Lower lobe of right lung (tissue), 2 donors: ENCODE data around the gene SEPTIN12. TPM values are rescaled to one million over a fixed set of nuclear protein-coding genes. Genes with fewer than 3 reads are reported as not detected.
"Not testable (repeated sequence)": the region's sequence is repeated elsewhere in the genome, so short reads cannot be mapped to it uniquely, and the experiment has no call there.

Experiments
- ATAC-seq, 2 donors: fragments of 200-7000 bp; cut with Tn5 transposase; one replicate each; pipeline ENCODE4 v1.9.1; 2020 to 2022; ENCODE audit warnings: mild to moderate bottlenecking in 2 of 2, moderate library complexity in 2 of 2
- DNase-seq: peaks from one replicate; pipeline ENCODE4 v3.0.0-alpha.2; 2020
- H3K27ac ChIP-seq: fragments of 200-600 bp; one replicate; pipeline ENCODE4 v1.8.0; 2022
- H3K27me3 ChIP-seq: fragments of 200-600 bp; one replicate; pipeline ENCODE4 v1.8.0; 2022; ENCODE audit warnings: low read depth
- H3K36me3 ChIP-seq: fragments of 200-600 bp; one replicate; pipeline ENCODE4 v1.8.0; 2022; ENCODE audit warnings: mild to moderate bottlenecking
- H3K4me1 ChIP-seq: fragments of 200-600 bp; one replicate; pipeline ENCODE4 v1.8.0; 2022
- H3K4me3 ChIP-seq: fragments of 200-600 bp; one replicate; pipeline ENCODE4 v1.8.0; 2022; ENCODE audit warnings: mild to moderate bottlenecking
- H3K9me3 ChIP-seq: fragments of 200-600 bp; one replicate; pipeline ENCODE4 v1.8.0; 2022
- intact Hi-C: fragments of 100-400 bp; cut with DNase I; formaldehyde crosslinking; loops from one replicate; pipeline ENCODE4 v1.11.0; 2022
- total RNA-seq: library from RNA; stranded (reverse); fragmentation: NEBNext Ultra II Directional; extraction: Animal tissue kit (Norgen Biotek cat#: 25700); gene quantifications from one replicate; pipeline ENCODE4 v1.2.1, GENCODE V29; 2021
- TF ChIP-seq, protein P1 (sequence below): fragments of 200-600 bp; IDR thresholded peaks from one replicate; pipeline ENCODE4 v1.8.0; 2022; ENCODE audit warnings: antibody characterized with exemption, mild to moderate bottlenecking
- donor health status: DM: no; HTN: yes; CAD: no; lungs with severe emphysema.

Gene SEPTIN12
- total RNA-seq, 1 donor from 2014 or later: not detected

GRCh38 chr16:4788489-4788889, 344 bp upstream of the SEPTIN12 start:
- H3K4me1 ChIP-seq: no peaks in the 10 kb centered on the region
- H3K4me3 ChIP-seq: no peak overlapping the region
- H3K27me3 ChIP-seq: no peaks in the 10 kb centered on the region
- intact Hi-C loops: no loop called here
- ATAC-seq (peak in 1 of 2 donors; percentile 55), DNase-seq (no peak)
- TF ChIP-seq, protein P1, sequence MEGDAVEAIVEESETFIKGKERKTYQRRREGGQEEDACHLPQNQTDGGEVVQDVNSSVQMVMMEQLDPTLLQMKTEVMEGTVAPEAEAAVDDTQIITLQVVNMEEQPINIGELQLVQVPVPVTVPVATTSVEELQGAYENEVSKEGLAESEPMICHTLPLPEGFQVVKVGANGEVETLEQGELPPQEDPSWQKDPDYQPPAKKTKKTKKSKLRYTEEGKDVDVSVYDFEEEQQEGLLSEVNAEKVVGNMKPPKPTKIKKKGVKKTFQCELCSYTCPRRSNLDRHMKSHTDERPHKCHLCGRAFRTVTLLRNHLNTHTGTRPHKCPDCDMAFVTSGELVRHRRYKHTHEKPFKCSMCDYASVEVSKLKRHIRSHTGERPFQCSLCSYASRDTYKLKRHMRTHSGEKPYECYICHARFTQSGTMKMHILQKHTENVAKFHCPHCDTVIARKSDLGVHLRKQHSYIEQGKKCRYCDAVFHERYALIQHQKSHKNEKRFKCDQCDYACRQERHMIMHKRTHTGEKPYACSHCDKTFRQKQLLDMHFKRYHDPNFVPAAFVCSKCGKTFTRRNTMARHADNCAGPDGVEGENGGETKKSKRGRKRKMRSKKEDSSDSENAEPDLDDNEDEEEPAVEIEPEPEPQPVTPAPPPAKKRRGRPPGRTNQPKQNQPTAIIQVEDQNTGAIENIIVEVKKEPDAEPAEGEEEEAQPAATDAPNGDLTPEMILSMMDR: no peak
- no peaks in the 10 kb centered on the region for H3K36me3 ChIP-seq
- H3K27ac ChIP-seq: no peak overlapping the region
- no peaks in the 10 kb centered on the region for H3K9me3 ChIP-seq

- no peaks in the 10 kb centered on the region for H3K4me1 ChIP-seq
- no peak overlapping the region for H3K4me3 ChIP-seq
- no peaks in the 10 kb centered on the region for H3K36me3 ChIP-seq
- TF ChIP-seq, protein P1: no peak
- H3K27me3 ChIP-seq: no peaks in the 10 kb centered on the region
- ATAC-seq: no peak
- H3K9me3 ChIP-seq: no peaks in the 10 kb centered on the region
- no peak for DNase-seq
- intact Hi-C loops: no loop called here
- no peak overlapping the region for H3K27ac ChIP-seq
These were observed 1.1 kb downstream of the SEPTIN12 start for GRCh38 chr16:4787068-4787467.

- DNase-seq (no peak), ATAC-seq (no peak)
- Histone ChIP-seq H3K27me3 (no peaks in the 10 kb centered on the region), H3K4me3 (no peak overlapping the region), H3K4me1 (no peaks in the 10 kb centered on the region), H3K36me3 (no peaks in the 10 kb centered on the region), H3K27ac (no peak overlapping the region), H3K9me3 (no peaks in the 10 kb centered on the region)
- TF ChIP-seq, protein P1: no peak
- intact Hi-C loops: no loop called here
These were observed 2.2 kb downstream of the SEPTIN12 start for GRCh38 chr16:4785758-4786433.

GRCh38 chr16:4784444-4784987, 3.6 kb downstream of the SEPTIN12 start:
- ATAC-seq, DNase-seq, H3K27me3 ChIP-seq, H3K9me3 ChIP-seq, H3K36me3 ChIP-seq, intact Hi-C loops, H3K27ac ChIP-seq, H3K4me1 ChIP-seq, H3K4me3 ChIP-seq: not testable (repeated sequence)

DNA sequence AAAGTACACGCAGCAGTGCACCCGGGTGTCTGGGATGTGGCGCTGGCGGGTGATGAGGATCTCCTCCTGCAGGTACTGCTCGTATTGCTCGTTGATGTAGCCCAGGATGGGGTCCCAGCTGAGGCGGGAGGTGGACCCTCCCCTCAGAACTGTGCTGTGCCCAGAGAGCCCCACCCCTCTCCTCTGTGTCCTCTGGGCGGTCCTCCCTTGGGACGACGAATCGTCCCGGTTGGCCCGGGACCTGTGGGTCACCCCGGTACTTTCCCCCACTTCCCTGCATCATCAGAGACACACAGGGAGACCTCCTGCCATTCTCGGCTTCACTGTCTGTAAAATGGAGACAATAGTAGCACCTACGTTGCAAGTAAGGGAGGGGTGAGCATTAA, 4.2 kb downstream of the SEPTIN12 start:
- H3K36me3 ChIP-seq: no peaks in the 10 kb centered on the region
- intact Hi-C loops: no loop called here
- H3K4me3 ChIP-seq: no peak overlapping the region
- peak in 1 of 2 donors; percentile 9 for ATAC-seq
- no peak for DNase-seq
- H3K9me3 ChIP-seq: no peaks in the 10 kb centered on the region
- H3K27ac ChIP-seq: no peak overlapping the region
- TF ChIP-seq, protein P1: no peak
- H3K27me3 ChIP-seq: no peaks in the 10 kb centered on the region
- H3K4me1 ChIP-seq: no peaks in the 10 kb centered on the region

DNA sequence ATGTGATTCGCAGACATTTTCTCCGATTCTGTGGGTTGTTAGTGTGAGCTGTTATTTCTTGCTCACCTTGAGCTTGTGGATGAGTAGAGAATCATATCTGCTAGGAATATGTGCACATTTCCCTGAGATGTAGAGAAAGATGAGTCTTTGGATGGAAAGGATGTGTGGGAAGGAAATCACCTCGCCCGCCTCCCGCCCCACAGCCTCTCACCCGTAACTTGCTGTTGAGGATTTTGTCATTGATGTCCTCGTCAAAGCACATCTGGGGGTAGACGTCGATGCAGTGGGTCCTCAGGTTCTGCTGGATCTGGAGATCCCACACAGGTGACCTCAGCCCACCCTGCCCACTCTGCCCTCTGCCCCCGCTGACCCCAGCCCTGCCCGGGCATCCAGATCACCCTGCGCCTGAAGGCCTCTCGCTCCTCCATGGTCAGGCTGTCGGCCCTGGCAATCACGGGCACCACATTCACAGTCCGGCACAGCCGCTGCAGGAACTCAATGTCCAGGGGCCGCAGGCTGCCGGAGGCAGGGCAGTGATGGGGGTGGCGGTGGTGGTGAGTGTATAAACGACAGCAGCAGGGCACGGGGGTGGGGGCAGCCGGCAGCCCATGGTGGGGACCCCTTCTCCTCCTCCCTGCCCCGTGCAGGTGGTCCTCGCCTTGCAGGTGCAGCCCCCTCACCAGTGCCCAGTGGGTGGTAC, 4.7 kb downstream of the SEPTIN12 start:
- H3K36me3 ChIP-seq: no peaks in the 10 kb centered on the region
- TF ChIP-seq, protein P1: no peak
- ATAC-seq: peak in 1 of 2 donors; percentile 6

More for the DNA sequence above, 4.7 kb downstream of the SEPTIN12 start:
- Histone ChIP-seq H3K9me3 (no peaks in the 10 kb centered on the region), H3K4me3 (no peak overlapping the region), H3K4me1 (no peaks in the 10 kb centered on the region), H3K27me3 (no peaks in the 10 kb centered on the region), H3K27ac (no peak overlapping the region)
- DNase-seq: no peak
- intact Hi-C loops: no loop called here
